Measurements from ENCODE around the gene ATMIN.

DNA sequence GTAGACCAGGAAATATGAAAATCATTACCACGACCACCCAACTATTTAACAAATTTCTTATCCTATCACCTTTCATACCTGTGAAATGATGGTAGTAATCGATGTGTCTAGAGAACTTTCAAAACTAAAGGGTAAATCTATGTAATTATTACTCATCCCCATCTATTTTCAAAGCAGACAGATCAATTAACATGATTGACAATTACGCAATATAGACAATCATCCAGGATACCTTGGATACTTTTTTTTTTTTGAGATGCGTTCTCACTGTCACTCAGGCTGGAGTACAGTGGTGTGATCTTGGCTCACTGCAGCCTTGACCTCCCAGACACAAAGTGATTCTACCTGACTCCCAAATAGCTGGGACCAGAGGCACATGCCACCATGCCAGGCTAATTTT is 45.4 kb downstream of the ATMIN start:
- TF ChIP-seq, protein P1, sequence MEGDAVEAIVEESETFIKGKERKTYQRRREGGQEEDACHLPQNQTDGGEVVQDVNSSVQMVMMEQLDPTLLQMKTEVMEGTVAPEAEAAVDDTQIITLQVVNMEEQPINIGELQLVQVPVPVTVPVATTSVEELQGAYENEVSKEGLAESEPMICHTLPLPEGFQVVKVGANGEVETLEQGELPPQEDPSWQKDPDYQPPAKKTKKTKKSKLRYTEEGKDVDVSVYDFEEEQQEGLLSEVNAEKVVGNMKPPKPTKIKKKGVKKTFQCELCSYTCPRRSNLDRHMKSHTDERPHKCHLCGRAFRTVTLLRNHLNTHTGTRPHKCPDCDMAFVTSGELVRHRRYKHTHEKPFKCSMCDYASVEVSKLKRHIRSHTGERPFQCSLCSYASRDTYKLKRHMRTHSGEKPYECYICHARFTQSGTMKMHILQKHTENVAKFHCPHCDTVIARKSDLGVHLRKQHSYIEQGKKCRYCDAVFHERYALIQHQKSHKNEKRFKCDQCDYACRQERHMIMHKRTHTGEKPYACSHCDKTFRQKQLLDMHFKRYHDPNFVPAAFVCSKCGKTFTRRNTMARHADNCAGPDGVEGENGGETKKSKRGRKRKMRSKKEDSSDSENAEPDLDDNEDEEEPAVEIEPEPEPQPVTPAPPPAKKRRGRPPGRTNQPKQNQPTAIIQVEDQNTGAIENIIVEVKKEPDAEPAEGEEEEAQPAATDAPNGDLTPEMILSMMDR (IDR thresholded peaks at IDR 0.05): no peak
- TF ChIP-seq POLR2AphosphoS5 (IDR thresholded peaks at IDR 0.05; ENCODE audit: low read depth, low read length) (no peak), SIN3A (IDR thresholded peaks at IDR 0.05; ENCODE audit: borderline replicate concordance, insufficient read depth, low read depth, low read length) (no peak)
- TF ChIP-seq, protein P2, sequence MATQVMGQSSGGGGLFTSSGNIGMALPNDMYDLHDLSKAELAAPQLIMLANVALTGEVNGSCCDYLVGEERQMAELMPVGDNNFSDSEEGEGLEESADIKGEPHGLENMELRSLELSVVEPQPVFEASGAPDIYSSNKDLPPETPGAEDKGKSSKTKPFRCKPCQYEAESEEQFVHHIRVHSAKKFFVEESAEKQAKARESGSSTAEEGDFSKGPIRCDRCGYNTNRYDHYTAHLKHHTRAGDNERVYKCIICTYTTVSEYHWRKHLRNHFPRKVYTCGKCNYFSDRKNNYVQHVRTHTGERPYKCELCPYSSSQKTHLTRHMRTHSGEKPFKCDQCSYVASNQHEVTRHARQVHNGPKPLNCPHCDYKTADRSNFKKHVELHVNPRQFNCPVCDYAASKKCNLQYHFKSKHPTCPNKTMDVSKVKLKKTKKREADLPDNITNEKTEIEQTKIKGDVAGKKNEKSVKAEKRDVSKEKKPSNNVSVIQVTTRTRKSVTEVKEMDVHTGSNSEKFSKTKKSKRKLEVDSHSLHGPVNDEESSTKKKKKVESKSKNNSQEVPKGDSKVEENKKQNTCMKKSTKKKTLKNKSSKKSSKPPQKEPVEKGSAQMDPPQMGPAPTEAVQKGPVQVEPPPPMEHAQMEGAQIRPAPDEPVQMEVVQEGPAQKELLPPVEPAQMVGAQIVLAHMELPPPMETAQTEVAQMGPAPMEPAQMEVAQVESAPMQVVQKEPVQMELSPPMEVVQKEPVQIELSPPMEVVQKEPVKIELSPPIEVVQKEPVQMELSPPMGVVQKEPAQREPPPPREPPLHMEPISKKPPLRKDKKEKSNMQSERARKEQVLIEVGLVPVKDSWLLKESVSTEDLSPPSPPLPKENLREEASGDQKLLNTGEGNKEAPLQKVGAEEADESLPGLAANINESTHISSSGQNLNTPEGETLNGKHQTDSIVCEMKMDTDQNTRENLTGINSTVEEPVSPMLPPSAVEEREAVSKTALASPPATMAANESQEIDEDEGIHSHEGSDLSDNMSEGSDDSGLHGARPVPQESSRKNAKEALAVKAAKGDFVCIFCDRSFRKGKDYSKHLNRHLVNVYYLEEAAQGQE (IDR thresholded peaks at IDR 0.05; ENCODE audit: insufficient read depth in 1 of 2, low read depth in 2 of 2, low read length in 1 of 2): no peak

All from Panc1 (cell line).